ENCODE results near the gene JAZF1.

DNA sequence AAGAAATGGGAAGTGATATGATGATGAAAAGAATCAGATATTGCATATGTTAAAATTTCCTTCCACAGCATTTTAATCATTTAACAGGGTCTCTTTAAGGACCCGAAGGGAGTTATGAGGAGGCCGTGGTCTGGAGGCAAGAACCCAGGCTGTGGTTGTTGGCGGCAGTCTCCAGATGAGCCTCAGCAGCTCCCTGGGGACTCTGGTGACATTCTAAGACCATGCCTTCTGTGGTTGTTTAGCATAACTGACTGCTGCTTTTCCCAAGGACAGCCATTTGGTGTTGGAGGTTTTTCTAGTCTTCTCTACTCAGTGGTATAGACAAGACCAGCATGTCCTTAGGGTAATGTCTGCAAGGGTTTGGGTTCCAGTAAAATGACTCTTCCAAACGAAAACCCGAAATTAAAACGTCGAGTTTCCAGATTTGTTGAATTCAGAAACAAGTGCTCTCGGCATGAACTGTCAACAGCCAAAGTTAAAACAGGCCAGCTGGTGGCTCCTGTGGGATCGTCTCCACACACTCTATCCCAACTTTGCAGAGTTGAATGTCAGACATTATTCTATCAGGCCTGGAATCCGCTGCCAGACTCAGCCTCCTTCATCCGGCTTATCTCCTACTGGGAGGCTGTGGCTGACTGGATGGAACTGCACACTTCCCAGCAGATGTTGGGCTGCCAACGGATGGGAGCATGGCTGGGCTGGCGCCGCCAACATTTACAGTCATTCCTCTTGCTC lies 257.5 kb downstream of the JAZF1 start:
- TF ChIP-seq, protein P1, sequence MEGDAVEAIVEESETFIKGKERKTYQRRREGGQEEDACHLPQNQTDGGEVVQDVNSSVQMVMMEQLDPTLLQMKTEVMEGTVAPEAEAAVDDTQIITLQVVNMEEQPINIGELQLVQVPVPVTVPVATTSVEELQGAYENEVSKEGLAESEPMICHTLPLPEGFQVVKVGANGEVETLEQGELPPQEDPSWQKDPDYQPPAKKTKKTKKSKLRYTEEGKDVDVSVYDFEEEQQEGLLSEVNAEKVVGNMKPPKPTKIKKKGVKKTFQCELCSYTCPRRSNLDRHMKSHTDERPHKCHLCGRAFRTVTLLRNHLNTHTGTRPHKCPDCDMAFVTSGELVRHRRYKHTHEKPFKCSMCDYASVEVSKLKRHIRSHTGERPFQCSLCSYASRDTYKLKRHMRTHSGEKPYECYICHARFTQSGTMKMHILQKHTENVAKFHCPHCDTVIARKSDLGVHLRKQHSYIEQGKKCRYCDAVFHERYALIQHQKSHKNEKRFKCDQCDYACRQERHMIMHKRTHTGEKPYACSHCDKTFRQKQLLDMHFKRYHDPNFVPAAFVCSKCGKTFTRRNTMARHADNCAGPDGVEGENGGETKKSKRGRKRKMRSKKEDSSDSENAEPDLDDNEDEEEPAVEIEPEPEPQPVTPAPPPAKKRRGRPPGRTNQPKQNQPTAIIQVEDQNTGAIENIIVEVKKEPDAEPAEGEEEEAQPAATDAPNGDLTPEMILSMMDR (IDR thresholded peaks at IDR 0.05) = no peak
- no peak for TF ChIP-seq POLR2A (IDR thresholded peaks at IDR 0.05)

Data from testis (tissue), 2 donors.